IgD-negative memory B cell (primary cell): ENCODE data around the gene SMARCA2. TPM values are rescaled to one million over a fixed set of nuclear protein-coding genes. Genes with fewer than 3 reads are reported as not detected.

Source experiments
- H3K27ac Mint-ChIP-seq, 3 donors: one replicate each; pipeline ENCODE4 v1.8.0; 2020 to 2022; ENCODE audit warnings: mild to moderate bottlenecking in 3 of 3, mixed read lengths in 3 of 3, moderate library complexity in 1 of 3
- H3K27me3 Mint-ChIP-seq: one replicate; pipeline ENCODE4 v1.8.0; 2021; ENCODE audit warnings: mixed read lengths
- H3K36me3 Mint-ChIP-seq: one replicate; pipeline ENCODE4 v1.8.0; 2020; ENCODE audit warnings: mild to moderate bottlenecking, mixed read lengths
- H3K4me1 Mint-ChIP-seq, 3 donors: one replicate each; pipeline ENCODE4 v1.8.0; 2020 to 2022; ENCODE audit warnings: mixed read lengths in 3 of 3, mild to moderate bottlenecking in 1 of 3
- H3K4me3 Mint-ChIP-seq, 4 donors: one replicate each; pipeline ENCODE4 v1.8.0; 2020 to 2022; ENCODE audit warnings: mild to moderate bottlenecking in 4 of 4, mixed read lengths in 4 of 4, moderate library complexity in 3 of 4
- H3K9me3 Mint-ChIP-seq, 3 donors: one replicate each; pipeline ENCODE4 v1.8.0; 2020 to 2021; ENCODE audit warnings: mixed read lengths in 3 of 3, mild to moderate bottlenecking in 1 of 3
- polyA plus RNA-seq: library from polyadenylated mRNA; unstranded; fragments of 300-500 nt; fragmentation: Illumina TruSeq; gene quantifications from one replicate; pipeline ENCODE4 v1.2.3, GENCODE V29; 2021

Gene SMARCA2
- polyA plus RNA-seq, 1 donor from 2014 or later, result 24.9 TPM

DNA sequence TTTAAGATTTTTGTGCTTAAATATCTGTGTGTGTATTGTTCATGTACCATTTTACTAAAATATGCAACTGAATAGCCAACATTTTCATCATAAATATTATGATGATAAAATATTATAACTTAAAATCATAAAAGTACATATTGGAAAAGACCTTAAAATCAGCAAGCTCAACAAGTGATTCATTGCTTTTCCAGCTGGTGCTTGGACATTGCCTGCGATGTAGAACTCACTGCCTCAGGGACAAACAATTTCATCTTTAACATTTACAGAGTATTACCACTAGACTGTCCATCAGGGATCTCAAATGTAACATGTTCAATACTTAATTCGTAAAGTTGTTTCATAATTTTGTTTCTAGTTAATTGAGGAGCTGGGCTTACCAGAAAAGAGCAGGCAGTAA is 17.5 kb upstream of the SMARCA2 start:
- H3K27me3 Mint-ChIP-seq, result no peaks in the 10 kb centered on the region
- H3K27ac Mint-ChIP-seq, result no peak overlapping the region
- no peak overlapping the region for H3K4me3 Mint-ChIP-seq
- H3K36me3 Mint-ChIP-seq, result no peaks in the 10 kb centered on the region
- H3K4me1 Mint-ChIP-seq, result peaks cover 7 to 8% (median 7%) of the 10 kb centered on the region in 3 donors
- H3K9me3 Mint-ChIP-seq, result no peaks in the 10 kb centered on the region

DNA sequence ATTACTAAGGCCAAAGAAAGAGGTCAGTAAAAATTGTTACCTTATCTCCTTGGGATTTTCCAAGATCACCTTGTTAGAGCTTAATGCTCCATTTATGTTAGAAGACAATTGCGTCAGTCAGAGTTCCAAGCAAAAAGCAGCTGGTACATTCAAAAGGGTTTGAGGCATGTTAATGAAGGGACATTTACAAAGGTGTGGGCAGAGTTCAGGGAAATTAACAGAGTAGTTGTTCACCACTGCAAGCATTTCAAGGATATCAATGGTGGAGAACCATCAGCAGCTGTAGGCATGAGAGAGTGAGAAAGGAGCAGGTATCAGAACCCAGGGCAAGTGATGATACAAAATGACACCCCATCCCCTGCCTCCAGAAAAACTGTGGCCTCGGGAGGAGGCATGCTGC is 17.0 kb upstream of the SMARCA2 start:
- Mint-ChIP-seq H3K27ac (no peak overlapping the region), H3K9me3 (no peaks in the 10 kb centered on the region), H3K4me3 (no peak overlapping the region), H3K4me1 (peaks cover 7 to 8% (median 7%) of the 10 kb centered on the region in 3 donors), H3K36me3 (no peaks in the 10 kb centered on the region), H3K27me3 (no peaks in the 10 kb centered on the region)

DNA sequence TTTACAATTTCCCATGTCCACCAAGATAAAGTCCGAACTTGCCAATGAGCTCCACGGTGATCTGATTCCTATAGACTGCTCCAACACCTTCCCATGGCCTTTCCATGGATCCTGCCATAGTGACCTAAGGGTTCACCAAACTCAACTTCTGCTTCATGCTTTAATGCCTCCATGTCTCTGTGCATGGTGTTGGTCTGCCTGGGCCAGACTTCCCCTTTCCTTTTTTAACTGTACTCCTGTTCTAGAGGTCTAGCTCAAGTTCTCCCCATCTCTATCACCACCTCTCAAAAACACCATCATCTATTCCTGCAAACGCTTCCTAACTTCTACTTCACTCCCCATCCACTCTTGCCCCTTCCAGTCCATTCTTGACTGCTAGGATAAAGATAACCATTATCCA is 14.8 kb upstream of the SMARCA2 start:
- H3K36me3 Mint-ChIP-seq, result no peaks in the 10 kb centered on the region
- H3K4me3 Mint-ChIP-seq, result no peak overlapping the region
- H3K27me3 Mint-ChIP-seq, result no peaks in the 10 kb centered on the region

DNA sequence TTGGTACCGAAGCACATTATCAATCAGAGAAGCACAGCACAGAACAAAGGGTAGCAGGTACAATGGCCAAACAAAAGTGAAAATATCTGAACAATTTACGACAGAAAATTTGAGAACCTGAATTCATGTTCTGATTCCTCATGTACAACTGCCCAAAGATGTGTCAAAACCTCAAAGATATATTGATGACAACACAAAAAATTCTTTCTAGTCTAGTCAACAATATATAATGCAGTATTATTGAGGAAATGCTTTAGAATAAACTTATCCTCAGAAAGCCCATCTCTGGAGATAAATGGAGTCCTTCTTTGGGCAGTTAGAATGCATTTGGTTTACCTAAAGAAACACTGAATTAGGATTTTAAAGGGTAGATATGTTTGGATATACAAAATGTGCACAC is 6.8 kb upstream of the SMARCA2 start:
- peaks cover 4% of the 10 kb centered on the region for H3K36me3 Mint-ChIP-seq
- H3K4me3 Mint-ChIP-seq, result no peak overlapping the region
- H3K27me3 Mint-ChIP-seq, result peaks cover 2% of the 10 kb centered on the region
- peaks cover 0 to 2% (median 0%) of the 10 kb centered on the region in 3 donors for H3K4me1 Mint-ChIP-seq
- H3K27ac Mint-ChIP-seq, result no peak overlapping the region
- peaks cover 0 to 2% (median 0%) of the 10 kb centered on the region in 3 donors for H3K9me3 Mint-ChIP-seq

More for the DNA sequence above, 14.8 kb upstream of the SMARCA2 start:
- peaks cover 7 to 8% (median 7%) of the 10 kb centered on the region in 3 donors for H3K4me1 Mint-ChIP-seq
- H3K9me3 Mint-ChIP-seq, result no peaks in the 10 kb centered on the region
- H3K27ac Mint-ChIP-seq, result no peak overlapping the region

DNA sequence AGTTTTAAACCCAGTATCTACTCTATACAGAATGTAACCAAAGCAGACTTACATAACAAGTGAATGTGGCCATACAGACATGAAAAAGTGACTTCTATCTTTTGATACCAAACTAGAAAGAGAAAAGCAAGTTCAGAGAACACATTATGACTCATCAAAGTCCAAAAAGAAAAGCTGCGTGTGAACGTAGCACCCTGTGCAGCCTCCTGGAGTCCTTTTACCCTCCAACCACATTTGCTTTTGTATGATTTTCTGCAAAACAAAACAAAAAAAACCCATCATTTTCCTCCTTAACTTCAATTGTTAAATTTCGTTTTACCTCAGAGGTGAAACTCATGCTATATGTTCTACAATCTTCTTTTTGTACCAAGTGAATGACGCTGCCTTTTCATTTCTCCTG is 2.8 kb upstream of the SMARCA2 start:
- peak overlapping the region in 1 of 4 donors; percentile 90 for H3K4me3 Mint-ChIP-seq
- H3K9me3 Mint-ChIP-seq, result peaks cover 0 to 2% (median 0%) of the 10 kb centered on the region in 3 donors
- peaks cover 0 to 6% (median 4%) of the 10 kb centered on the region in 3 donors for H3K4me1 Mint-ChIP-seq
- peaks cover 2% of the 10 kb centered on the region for H3K27me3 Mint-ChIP-seq
- peaks cover 4% of the 10 kb centered on the region for H3K36me3 Mint-ChIP-seq
- H3K27ac Mint-ChIP-seq, result no peak overlapping the region

DNA sequence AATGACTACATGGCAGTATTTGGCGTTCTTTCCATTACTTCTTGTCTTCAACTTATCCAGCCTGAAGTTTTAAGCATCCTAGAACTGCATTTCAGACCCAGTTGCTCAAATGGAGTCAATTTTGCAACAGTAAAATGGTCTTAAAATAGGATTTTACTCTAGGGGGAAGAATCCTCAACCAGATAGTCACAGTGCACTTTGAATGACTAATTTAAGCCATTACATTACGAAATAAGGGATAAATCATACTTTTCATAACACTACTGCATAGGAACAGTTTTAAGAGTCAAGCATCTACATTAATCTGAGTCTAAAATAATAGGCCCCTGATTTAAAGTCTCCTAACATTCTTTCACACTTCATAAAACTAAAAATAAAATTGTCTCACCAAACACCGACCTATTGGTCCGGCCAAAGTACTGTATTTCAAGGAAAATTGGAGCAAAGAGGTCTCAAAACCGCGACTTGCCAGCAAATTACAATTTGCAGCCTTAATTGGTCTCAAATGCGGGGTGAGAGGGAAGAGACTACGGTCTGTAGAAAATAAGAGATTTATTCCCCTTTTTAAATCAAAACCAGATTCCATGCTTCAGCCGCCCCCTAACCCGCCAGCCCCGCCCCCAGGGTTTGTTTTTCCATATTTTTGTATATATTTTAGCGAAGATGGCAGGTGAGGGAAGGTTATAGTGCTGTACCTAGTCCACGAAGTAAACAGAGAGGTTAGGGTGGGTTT is 1.2 kb upstream of the SMARCA2 start:
- H3K27me3 Mint-ChIP-seq, result peaks cover 2% of the 10 kb centered on the region
- peaks cover 0 to 2% (median 0%) of the 10 kb centered on the region in 3 donors for H3K9me3 Mint-ChIP-seq
- peaks cover 4% of the 10 kb centered on the region for H3K36me3 Mint-ChIP-seq
- H3K27ac Mint-ChIP-seq, result peak overlapping the region in 1 of 3 donors; percentile 93
- H3K4me1 Mint-ChIP-seq, result peaks cover 9 to 13% (median 10%) of the 10 kb centered on the region in 3 donors
- peak overlapping the region; percentile 90 to 100 (median 100) for H3K4me3 Mint-ChIP-seq

DNA sequence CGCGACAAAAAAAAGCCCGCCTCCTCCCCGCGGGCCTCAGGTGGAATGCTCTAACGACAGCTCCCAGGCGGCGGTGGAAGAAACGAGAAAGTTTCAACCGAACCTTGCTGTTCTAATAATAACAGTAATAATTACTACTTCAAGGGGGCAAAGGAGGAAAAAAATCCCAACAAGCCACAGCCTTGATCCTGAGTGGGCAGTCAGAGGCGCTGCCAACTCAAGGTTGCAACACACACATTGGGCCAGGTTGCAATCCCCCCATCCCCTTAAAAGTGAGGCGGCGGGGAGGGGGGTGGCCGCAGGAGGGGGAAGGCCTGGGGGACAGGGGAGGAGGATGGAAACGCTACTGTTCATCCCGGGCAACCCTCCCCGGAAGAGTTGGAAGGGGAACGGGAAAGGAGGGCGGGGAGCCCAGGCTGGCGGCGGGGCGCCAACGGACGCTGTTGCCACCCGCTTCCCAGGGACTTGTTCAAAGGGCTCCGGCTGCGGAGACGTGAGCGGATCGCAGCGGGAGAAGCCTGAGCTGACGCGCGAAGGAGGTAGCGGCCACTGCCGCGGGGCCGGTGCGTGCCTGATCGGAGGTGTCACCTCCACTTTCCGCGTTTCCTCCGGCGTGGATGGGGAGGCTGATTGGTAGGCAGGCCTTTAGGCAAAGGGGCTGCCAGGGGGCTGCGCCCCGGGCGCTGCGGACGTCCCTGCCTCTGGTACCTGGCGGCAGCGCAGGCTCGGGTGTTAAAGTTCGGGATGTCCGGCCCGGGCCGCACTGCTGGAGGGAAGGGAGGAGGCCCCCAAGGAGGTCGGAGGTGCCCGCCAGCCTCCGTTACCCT is 647 bp downstream of the SMARCA2 start:
- Mint-ChIP-seq H3K36me3 (peaks cover 4% of the 10 kb centered on the region), H3K4me1 (peaks cover 20 to 24% (median 21%) of the 10 kb centered on the region in 3 donors), H3K9me3 (no peaks in the 10 kb centered on the region), H3K27me3 (peaks cover 2% of the 10 kb centered on the region), H3K27ac (peak overlapping the region; percentile 93 to 97 (median 96)), H3K4me3 (peak overlapping the region; percentile 90 to 100 (median 100))

DNA sequence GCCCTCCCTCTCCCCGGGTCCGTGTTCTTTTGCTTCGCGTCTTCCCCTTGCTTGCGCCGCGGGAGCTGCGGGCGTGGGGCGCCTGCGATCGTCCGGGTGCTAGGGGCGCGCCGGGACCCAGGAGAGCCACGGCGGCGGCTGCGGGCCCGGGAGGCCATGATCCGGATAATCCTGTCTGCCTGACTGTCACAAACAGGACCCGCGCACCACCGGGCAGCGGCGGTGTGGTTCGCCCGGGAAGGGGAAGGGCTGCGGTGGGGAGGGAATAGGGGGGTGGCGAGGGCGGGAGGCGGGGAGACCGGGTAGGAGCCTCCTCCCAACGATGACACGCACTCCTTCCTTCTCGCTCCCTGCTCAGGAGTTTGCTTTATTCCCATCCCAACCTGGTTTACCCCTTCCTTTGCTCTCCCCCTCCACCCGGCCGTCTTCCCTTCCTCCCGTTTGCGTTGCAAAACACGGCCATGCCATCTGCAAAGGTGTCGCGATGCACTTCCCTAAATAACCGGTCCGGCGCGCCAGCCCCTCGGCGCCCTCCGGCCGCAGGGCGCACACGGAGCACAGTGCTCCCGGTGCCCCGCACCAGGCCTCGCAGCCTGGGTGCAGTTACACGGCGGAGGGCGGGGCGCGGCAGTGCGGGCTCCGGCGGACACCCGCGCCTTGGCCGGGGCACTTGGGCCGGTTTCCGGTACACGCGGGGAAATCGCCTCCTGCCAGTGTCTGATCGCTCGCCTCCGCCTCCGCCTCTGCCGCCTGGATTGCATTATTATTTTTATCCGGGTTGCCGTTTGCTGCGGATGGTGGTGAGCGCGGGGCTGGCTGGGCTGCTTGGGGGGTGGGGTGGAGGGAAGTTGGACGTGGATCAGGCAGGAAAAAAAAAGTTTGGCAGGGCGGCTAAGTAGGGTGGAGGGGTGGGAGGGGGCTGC is 1.5 kb downstream of the SMARCA2 start:
- H3K27ac Mint-ChIP-seq, result peak overlapping the region; percentile 93 to 97 (median 97)
- peaks cover 25 to 29% (median 26%) of the 10 kb centered on the region in 3 donors for H3K4me1 Mint-ChIP-seq
- H3K27me3 Mint-ChIP-seq, result peaks cover 2% of the 10 kb centered on the region
- peaks cover 2% of the 10 kb centered on the region for H3K36me3 Mint-ChIP-seq
- H3K9me3 Mint-ChIP-seq, result no peaks in the 10 kb centered on the region
- peak overlapping the region; percentile 90 to 100 (median 100) for H3K4me3 Mint-ChIP-seq

DNA sequence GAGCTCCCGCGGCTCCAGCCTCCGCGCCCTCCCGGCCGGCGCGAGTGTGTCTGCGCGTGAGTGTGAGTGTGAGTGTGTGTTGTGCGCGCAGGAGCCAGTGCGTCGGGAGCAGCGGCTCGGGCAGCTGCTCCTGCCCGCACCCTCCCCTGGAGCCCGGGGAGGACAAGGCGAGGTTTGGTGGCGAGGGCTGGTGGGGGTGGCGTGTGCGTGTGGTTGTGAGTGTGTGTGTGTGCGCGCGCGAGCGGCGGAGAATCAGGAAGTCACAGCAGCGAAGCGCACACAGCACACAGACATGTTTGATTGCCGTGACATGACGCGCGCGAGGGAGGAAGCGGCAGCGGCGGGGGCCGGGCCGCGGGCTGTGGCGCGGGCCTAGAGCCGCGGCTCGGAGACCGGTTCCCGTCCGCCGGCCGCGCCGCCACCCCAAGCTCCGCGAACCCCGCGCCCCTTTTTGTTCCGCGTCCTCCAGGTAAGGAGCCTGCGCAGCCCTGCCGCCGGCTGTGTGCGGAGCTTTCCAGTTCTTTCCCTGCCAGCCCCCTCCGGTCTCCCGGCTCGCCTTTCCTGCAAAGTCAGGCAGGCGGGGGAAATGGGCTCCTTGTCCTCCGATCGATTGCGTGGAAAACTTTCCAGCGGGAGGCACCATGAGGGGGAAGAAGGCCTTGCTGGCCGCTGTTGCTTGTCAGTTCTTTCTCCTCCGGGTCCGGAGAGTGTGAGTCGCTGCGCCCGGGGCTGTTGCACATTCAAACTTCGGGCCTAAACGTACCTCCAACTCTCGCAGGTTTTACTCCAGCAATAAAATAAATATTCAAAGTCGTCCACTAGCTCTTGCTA is 2.4 kb downstream of the SMARCA2 start:
- H3K4me1 Mint-ChIP-seq, result peaks cover 29 to 38% (median 35%) of the 10 kb centered on the region in 3 donors
- H3K9me3 Mint-ChIP-seq, result no peaks in the 10 kb centered on the region
- peaks cover 2% of the 10 kb centered on the region for H3K36me3 Mint-ChIP-seq
- peak overlapping the region; percentile 90 to 100 (median 100) for H3K4me3 Mint-ChIP-seq
- H3K27ac Mint-ChIP-seq, result peak overlapping the region; percentile 93 to 97 (median 97)
- peaks cover 1% of the 10 kb centered on the region for H3K27me3 Mint-ChIP-seq

DNA sequence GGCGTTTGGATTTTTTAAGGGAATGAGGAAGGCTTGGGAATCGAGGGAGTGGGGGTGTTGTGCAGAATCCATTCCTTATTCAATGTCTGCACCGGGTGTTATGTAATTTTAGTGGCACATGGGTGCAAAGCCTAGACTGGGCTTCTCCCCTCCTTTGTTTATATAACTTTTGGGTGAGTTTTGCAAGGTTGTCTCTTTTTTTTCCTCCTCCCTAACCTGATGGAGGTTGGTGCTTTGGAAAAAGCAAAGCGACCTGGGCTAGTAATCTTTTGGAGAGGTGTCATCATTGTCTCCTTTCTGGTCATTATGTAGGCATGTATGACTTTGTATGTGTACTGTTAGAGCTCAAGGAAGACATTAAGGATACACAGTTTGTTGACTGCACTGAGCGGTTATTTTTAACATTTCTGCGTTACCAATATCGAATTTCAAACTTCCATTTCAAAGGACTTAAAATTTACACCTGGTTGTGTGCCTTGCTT is 3.1 kb downstream of the SMARCA2 start:
- H3K27ac Mint-ChIP-seq, result peak overlapping the region; percentile 93 to 97 (median 97)
- peak overlapping the region; percentile 90 to 100 (median 100) for H3K4me3 Mint-ChIP-seq
- H3K36me3 Mint-ChIP-seq, result peaks cover 2% of the 10 kb centered on the region
- peaks cover 32 to 44% (median 42%) of the 10 kb centered on the region in 3 donors for H3K4me1 Mint-ChIP-seq
- H3K9me3 Mint-ChIP-seq, result no peaks in the 10 kb centered on the region
- no peaks in the 10 kb centered on the region for H3K27me3 Mint-ChIP-seq

DNA sequence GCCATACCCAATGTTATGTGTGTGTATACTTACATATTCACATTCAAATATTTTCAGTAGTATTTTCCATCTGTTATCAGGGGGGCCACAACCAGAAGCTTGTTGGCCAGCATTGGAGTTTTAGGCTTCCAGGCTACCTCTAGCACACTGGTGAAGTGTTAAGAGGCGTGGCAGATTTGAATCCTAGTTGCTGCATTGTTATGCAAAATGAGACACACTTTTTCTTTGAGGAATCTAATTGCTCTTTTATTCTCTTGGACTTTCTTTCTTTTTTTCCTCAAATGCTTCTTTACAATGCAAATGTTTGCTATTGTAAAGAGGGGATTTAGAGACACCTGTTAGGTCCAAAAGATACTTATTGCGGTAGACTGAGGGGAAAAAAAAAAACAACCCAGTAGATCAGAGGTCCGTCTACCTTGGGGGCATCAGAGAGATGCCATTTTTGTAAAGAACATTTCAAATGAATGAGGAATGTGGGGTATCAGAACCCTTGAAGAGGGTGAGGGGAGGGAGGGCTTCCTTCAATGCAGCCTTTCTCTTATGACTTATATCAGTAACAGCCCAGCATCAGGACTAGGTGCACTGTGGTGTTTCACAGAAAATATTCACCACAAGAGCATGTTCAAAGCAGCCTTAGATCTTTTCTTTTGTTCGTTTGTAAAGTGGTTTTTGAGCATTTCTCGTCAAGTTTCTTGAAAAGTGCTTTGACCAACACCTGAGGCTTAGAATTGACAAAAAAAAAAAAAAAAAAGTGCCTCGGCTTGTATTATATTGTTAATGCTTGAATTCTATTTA is 3.8 kb downstream of the SMARCA2 start:
- peaks cover 40 to 48% (median 47%) of the 10 kb centered on the region in 3 donors for H3K4me1 Mint-ChIP-seq
- no peaks in the 10 kb centered on the region for H3K9me3 Mint-ChIP-seq
- no peaks in the 10 kb centered on the region for H3K27me3 Mint-ChIP-seq
- H3K4me3 Mint-ChIP-seq, result peak overlapping the region; percentile 90 to 100 (median 100)
- H3K36me3 Mint-ChIP-seq, result peaks cover 2% of the 10 kb centered on the region
- peak overlapping the region; percentile 93 to 97 (median 97) for H3K27ac Mint-ChIP-seq

DNA sequence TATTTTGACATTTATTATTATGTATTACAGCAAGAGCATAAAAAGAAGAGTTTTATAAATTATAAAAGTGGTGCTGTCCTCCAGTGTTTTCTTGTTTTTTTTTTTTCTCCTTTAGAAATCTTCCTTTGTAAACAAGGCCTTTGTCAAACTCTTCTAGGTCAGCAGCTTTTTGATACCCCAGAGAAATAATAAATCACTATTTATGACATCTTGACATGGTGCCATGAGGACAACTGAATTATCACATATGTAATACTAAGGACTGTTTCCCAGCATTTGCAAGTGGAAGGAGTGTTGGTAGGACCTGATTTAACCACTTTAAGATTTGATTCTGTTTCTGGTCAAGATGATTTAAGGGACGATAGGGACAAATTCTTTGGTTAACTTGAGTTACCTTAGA is 4.6 kb downstream of the SMARCA2 start:
- H3K27me3 Mint-ChIP-seq, result no peaks in the 10 kb centered on the region
- H3K27ac Mint-ChIP-seq, result peak overlapping the region in 2 of 3 donors; percentile 36 to 76
- H3K9me3 Mint-ChIP-seq, result no peaks in the 10 kb centered on the region
- peaks cover 48 to 54% (median 50%) of the 10 kb centered on the region in 3 donors for H3K4me1 Mint-ChIP-seq
- peak overlapping the region in 3 of 4 donors; percentile 12 to 100 (median 14) for H3K4me3 Mint-ChIP-seq
- H3K36me3 Mint-ChIP-seq, result peaks cover 2% of the 10 kb centered on the region

DNA sequence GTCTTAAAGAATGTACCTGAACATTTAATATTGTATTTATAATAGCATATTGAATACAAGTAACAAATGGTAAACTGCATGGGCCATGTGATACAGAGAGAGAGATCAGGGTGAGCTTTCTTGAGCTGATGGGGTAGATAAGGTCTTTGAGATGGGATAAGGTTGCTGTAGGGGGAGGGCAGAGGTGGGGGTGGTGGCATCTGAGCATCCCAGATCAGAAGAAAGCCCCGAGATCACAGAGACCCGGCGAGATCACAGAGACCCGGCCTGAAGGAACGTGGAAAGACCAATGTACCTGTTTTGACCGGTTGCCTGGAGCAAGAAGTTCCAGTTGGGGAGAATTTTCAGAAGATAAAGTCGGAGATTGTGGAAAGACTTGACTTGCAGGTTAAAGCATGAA is 6.6 kb downstream of the SMARCA2 start:
- peak overlapping the region in 2 of 4 donors; percentile 23 to 70 for H3K4me3 Mint-ChIP-seq
- H3K27me3 Mint-ChIP-seq, result no peaks in the 10 kb centered on the region
- H3K36me3 Mint-ChIP-seq, result peaks cover 2% of the 10 kb centered on the region
- peaks cover 65 to 74% (median 66%) of the 10 kb centered on the region in 3 donors for H3K4me1 Mint-ChIP-seq
- H3K27ac Mint-ChIP-seq, result no peak overlapping the region
- H3K9me3 Mint-ChIP-seq, result no peaks in the 10 kb centered on the region
